HCT116 (cell line): ENCODE results near the gene FGGY. TPM values are rescaled to one million over a fixed set of nuclear protein-coding genes. Genes with fewer than 3 reads are reported as not detected.

Experiments used
- ATAC-seq: fragments of 200-7000 bp; cut with Tn5 transposase; 2 replicates; pipeline ENCODE4 v1.9.1; 2020; ENCODE audit warnings: mild to moderate bottlenecking, moderate library complexity
- BruUV-seq: library from RNA; stranded (reverse); fragments of 400-500 nt; replicated peaks from 2 replicates; lab custom pipeline; 2021; lab: Mats Ljungman, UMichigan
- CTCF ChIA-PET: fragments of 300-600 bp; sonication (Branson Sonifier 250); formaldehyde crosslinking; loops from one replicate; lab custom pipeline; 2021; ENCODE audit warnings: antibody characterized with exemption; lab: Charles Lee
- POLR2A ChIA-PET: fragments of 300-600, 350-600 bp; sonication (Branson Sonifier 250); formaldehyde crosslinking; loops from one replicate; lab custom pipeline; 2021; ENCODE audit warnings: antibody characterized with exemption; lab: Charles Lee
- RAD21 ChIA-PET, 2 experiments: fragments of 300-600 bp; sonication (Branson Sonifier 250); formaldehyde crosslinking; loops; one replicate each; lab custom pipeline; 2023; ENCODE audit warnings: low total read pairs in 2 of 2; ENCODE audit not compliant: uncharacterized antibody in 2 of 2, unreplicated experiment in 2 of 2, low non-redundant PET in 1 of 2; lab: Charles Lee
- DNase-seq: peaks from one replicate; pipeline ENCODE4 v3.0.0-alpha.2; 2010; ENCODE audit warnings: low read depth, low spot score
- H2AFZ ChIP-seq: fragments of 200-600 bp; shearing (Covaris generic), sonication (generic); 2 replicates; pipeline ENCODE4 v1.6.1; 2017; ENCODE audit warnings: low read depth, mixed run types, mixed read lengths, antibody characterized with exemption, low read length; ENCODE audit not compliant: poor library complexity, severe bottlenecking
- H3K27ac ChIP-seq: 2 replicates; pipeline ENCODE4 v1.5.1; 2012; ENCODE audit warnings: low read depth, low read length
- H3K27me3 ChIP-seq: fragments of 200-600 bp; sonication (generic); 2 replicates; pipeline ENCODE4 v1.6.1; 2016; ENCODE audit warnings: mixed run types, low read length, mixed read lengths; ENCODE audit not compliant: insufficient read depth
- H3K36me3 ChIP-seq, 2 experiments: fragments of 200-500 bp in 1 of 2; fragments of 200-600 bp in 1 of 2; sonication (Bioruptor generic) in 1 of 2; sonication (generic) in 1 of 2; 2 replicates each; pipeline versions ENCODE4 v1.5.1 to v1.6.1; 2014 to 2016; ENCODE audit warnings: low read length in 2 of 2, inconsistent platforms in 1 of 2, mixed read lengths in 1 of 2, mixed run types in 1 of 2; ENCODE audit not compliant: insufficient read depth in 2 of 2, control insufficient read depth in 1 of 2
- H3K4me1 ChIP-seq, 2 experiments: fragments of 200-600 bp in 1 of 2; sonication (generic) in 1 of 2; 2 replicates each; pipeline versions ENCODE4 v1.5.1 to v1.6.1; 2012 to 2017; ENCODE audit warnings: low read length in 2 of 2, inconsistent platforms in 1 of 2, mild to moderate bottlenecking in 1 of 2, mixed read lengths in 1 of 2, mixed run types in 1 of 2, moderate library complexity in 1 of 2; ENCODE audit not compliant: insufficient read depth in 2 of 2, control insufficient read depth in 1 of 2
- H3K4me2 ChIP-seq: fragments of 200-600 bp; sonication (generic); 2 replicates; pipeline ENCODE4 v1.6.1; 2017; ENCODE audit warnings: mixed run types, low read length, mixed read lengths
- H3K4me3 ChIP-seq, 2 experiments: fragments of 200-600 bp in 1 of 2; sonication (generic) in 1 of 2; replicated peaks in 1 of 2; 2 replicates each; pipeline ENCODE4 v1.5.1; 2011 to 2016; ENCODE audit warnings: low read length in 2 of 2, control low read depth in 1 of 2, low read depth in 1 of 2, mild to moderate bottlenecking in 1 of 2, mixed read lengths in 1 of 2, mixed run types in 1 of 2
- H3K79me2 ChIP-seq: fragments of 200-600 bp; sonication (generic); 2 replicates; pipeline ENCODE4 v1.6.1; 2017; ENCODE audit warnings: mild to moderate bottlenecking, mixed run types, low read length, moderate library complexity, mixed read lengths; ENCODE audit not compliant: insufficient read depth
- H3K9ac ChIP-seq: fragments of 200-600 bp; sonication (generic); 2 replicates; pipeline ENCODE4 v1.6.1; 2016; ENCODE audit warnings: low read length, mixed read lengths
- H3K9me2 ChIP-seq: fragments of 200-600 bp; sonication (generic), shearing (Covaris generic); 2 replicates; pipeline ENCODE4 v1.6.1; 2017; ENCODE audit warnings: mixed run types, mild to moderate bottlenecking, moderate library complexity; ENCODE audit not compliant: insufficient read depth
- H3K9me3 ChIP-seq, 2 experiments: fragments of 200-500 bp in 1 of 2; fragments of 200-600 bp in 1 of 2; sonication (Bioruptor generic) in 1 of 2; sonication (generic) in 1 of 2; 2 replicates each; pipeline ENCODE4 v1.6.1; 2014 to 2017; ENCODE audit warnings: low read length in 2 of 2, mixed read lengths in 2 of 2, inconsistent platforms in 1 of 2, low read depth in 1 of 2, mild to moderate bottlenecking in 1 of 2, mixed run types in 1 of 2, moderate library complexity in 1 of 2; ENCODE audit not compliant: control insufficient read depth in 1 of 2, insufficient read depth in 1 of 2
- H4K20me1 ChIP-seq: fragments of 200-600 bp; sonication (generic), shearing (Covaris generic); 2 replicates; pipeline ENCODE4 v1.6.1; 2017; ENCODE audit warnings: mixed run types, mild to moderate bottlenecking, moderate library complexity; ENCODE audit not compliant: insufficient read depth
- ATF3 ChIP-seq: IDR thresholded peaks from 2 replicates; pipeline ENCODE4 v1.6.1; 2012
- EGR1 ChIP-seq: IDR thresholded peaks from 2 replicates; pipeline ENCODE4 v1.6.1; 2012; ENCODE audit warnings: low read depth
- ELF1 ChIP-seq: IDR thresholded peaks from 2 replicates; pipeline ENCODE4 v1.6.1; 2012; ENCODE audit warnings: low read depth, borderline replicate concordance
- EZH2phosphoT487 ChIP-seq: fragments of 200-600 bp; IDR thresholded peaks from 2 replicates; pipeline ENCODE4 v1.6.1; 2018; ENCODE audit warnings: antibody characterized with exemption, borderline replicate concordance
- FOSL1 ChIP-seq: IDR thresholded peaks from 2 replicates; pipeline ENCODE4 v1.6.1; 2012; ENCODE audit warnings: low read depth
- JUND ChIP-seq: IDR thresholded peaks from 2 replicates; pipeline ENCODE4 v1.6.1; 2012
- MAX ChIP-seq: IDR thresholded peaks from 2 replicates; pipeline ENCODE4 v1.6.1; 2012
- POLR2A ChIP-seq: IDR thresholded peaks from 2 replicates; pipeline ENCODE4 v1.7.0; 2011; ENCODE audit warnings: borderline replicate concordance; ENCODE audit not compliant: insufficient read depth, insufficient read length; ENCODE audit errors: extremely low read depth
- POLR2AphosphoS5 ChIP-seq: IDR thresholded peaks from 2 replicates; pipeline ENCODE4 v1.6.1; 2011; ENCODE audit warnings: mild to moderate bottlenecking, low read depth, low read length, moderate library complexity
- RAD21 ChIP-seq: IDR thresholded peaks from 2 replicates; pipeline ENCODE4 v1.6.1; 2012; ENCODE audit warnings: low read depth, mild to moderate bottlenecking
- REST ChIP-seq: IDR thresholded peaks from 2 replicates; pipeline ENCODE4 v1.6.1; 2012; ENCODE audit warnings: low read depth
- SIN3A ChIP-seq: IDR thresholded peaks from 2 replicates; pipeline ENCODE4 v1.6.1; 2012; ENCODE audit warnings: low read depth
- SP1 ChIP-seq: IDR thresholded peaks from 2 replicates; pipeline ENCODE4 v1.6.1; 2012; ENCODE audit warnings: low read depth
- TCF7L2 ChIP-seq: IDR thresholded peaks from 2 replicates; pipeline ENCODE4 v1.7.0; 2011; ENCODE audit warnings: borderline replicate concordance, inconsistent platforms; ENCODE audit not compliant: insufficient read depth, insufficient read length; ENCODE audit errors: extremely low read depth
- ZNF274 ChIP-seq: fragments of 200-500 bp; sonication (Bioruptor generic); IDR thresholded peaks from 2 replicates; pipeline ENCODE4 v1.6.1; 2014; ENCODE audit warnings: mild to moderate bottlenecking, low read depth, low read length, inconsistent platforms
- intact Hi-C: fragments of 100-400 bp; cut with micrococcal nuclease; formaldehyde crosslinking; loops from 2 replicates; pipeline ENCODE4 v1.10.0; 2022
- total RNA-seq: library from RNA; stranded (reverse); gene quantifications from one replicate; pipeline ENCODE4 v1.2.1, GENCODE V29; 2021; ENCODE audit not compliant: unreplicated experiment

FGGY gene
- total RNA-seq, 1 experiment from 2014 or later: 10.6 TPM

- DNase-seq: peak; percentile 12
- Histone ChIP-seq H3K4me1 (peaks cover 10 to 14% of the 10 kb centered on the region in 2 experiments; a peak in 3 of 4 replicates), H3K27ac (no peak overlapping the region), H2AFZ (no peak overlapping the region), H3K9me2 (no peaks in the 10 kb centered on the region), H4K20me1 (no peaks in the 10 kb centered on the region), H3K79me2 (no peaks in the 10 kb centered on the region), H3K4me3 (no peak overlapping the region), H3K9ac (no peak overlapping the region), H3K9me3 (no peaks in the 10 kb centered on the region), H3K27me3 (no peaks in the 10 kb centered on the region), H3K36me3 (no peaks in the 10 kb centered on the region), H3K4me2 (peak overlapping the region; percentile 61)
- TF ChIP-seq REST (no peak), FOSL1 (peak; percentile 55), TCF7L2 (no peak), POLR2A (no peak), SP1 (no peak; the same call in 1 of the 2 replicates)
- intact Hi-C loops: no loop called here
- peak; percentile 77 for ATAC-seq
- CTCF ChIA-PET: no interaction called here
- RAD21 ChIA-PET: no interaction called here
- no TSS peak for BruUV-seq
- POLR2A ChIA-PET: no interaction called here
Observed at GRCh38 chr1:59707178-59707791, 410.4 kb downstream of the FGGY start.

- H3K79me2 ChIP-seq: no peaks in the 10 kb centered on the region
- no peak overlapping the region for H3K4me3 ChIP-seq
- no peaks in the 10 kb centered on the region for H3K9me2 ChIP-seq
- no peaks in the 10 kb centered on the region for H3K27me3 ChIP-seq
- no peak overlapping the region for H3K4me2 ChIP-seq
- BruUV-seq: no TSS peak
- H3K27ac ChIP-seq: no peak overlapping the region
- H3K4me1 ChIP-seq: peaks cover 10 to 14% of the 10 kb centered on the region in 2 experiments; a peak in 3 of 4 replicates
- no peaks in the 10 kb centered on the region for H4K20me1 ChIP-seq
- no peaks in the 10 kb centered on the region for H3K9me3 ChIP-seq
- H2AFZ ChIP-seq: no peak overlapping the region
- ChIA-PET RAD21 (no interaction called here), POLR2A (no interaction called here), CTCF (no interaction called here)
- ATAC-seq (no peak), DNase-seq (no peak)
- no peaks in the 10 kb centered on the region for H3K36me3 ChIP-seq
- H3K9ac ChIP-seq: no peak overlapping the region
- intact Hi-C loops: no loop called here
- TF ChIP-seq ELF1 (no peak), JUND (no peak), MAX (no peak), RAD21 (no peak), EZH2phosphoT487 (no peak), ATF3 (no peak), ZNF274 (no peak), EGR1 (no peak), POLR2A (no peak), POLR2AphosphoS5 (no peak), SIN3A (no peak), FOSL1 (no peak)
Observed at GRCh38 chr1:59709333-59709732, 412.4 kb downstream of the FGGY start.
